NCI-H1048 (cell line): ENCODE data around the gene HINFP.
"Not testable (repeated sequence)": the region's sequence is repeated elsewhere in the genome, so short reads cannot be mapped to it uniquely, and the experiment has no call there.

Source experiments
- DNase-seq: peaks from one replicate; lab custom pipeline; 2025; lab: John Stamatoyannopoulos, UW

HINFP gene

GRCh38 chr11:119100246-119100970 is 21.0 kb upstream of the HINFP start:
- no peak for DNase-seq

- no peak for DNase-seq
Measured at GRCh38 chr11:119100994-119101758, 20.2 kb upstream of the HINFP start.

GRCh38 chr11:119101759-119102423 is 19.5 kb upstream of the HINFP start, which contains the start of gene DPAGT1:
TSS of gene DPAGT1 (minus strand) at chr11:119101853. CDS start at chr11:119101655, 198 bp downstream.
- peak; percentile 75 for DNase-seq

- not testable (repeated sequence) for DNase-seq
Measured at GRCh38 chr11:119103161-119103664, 18.2 kb upstream of the HINFP start.

GRCh38 chr11:119103793-119104192 is 17.6 kb upstream of the HINFP start:
- no peak for DNase-seq

DNA sequence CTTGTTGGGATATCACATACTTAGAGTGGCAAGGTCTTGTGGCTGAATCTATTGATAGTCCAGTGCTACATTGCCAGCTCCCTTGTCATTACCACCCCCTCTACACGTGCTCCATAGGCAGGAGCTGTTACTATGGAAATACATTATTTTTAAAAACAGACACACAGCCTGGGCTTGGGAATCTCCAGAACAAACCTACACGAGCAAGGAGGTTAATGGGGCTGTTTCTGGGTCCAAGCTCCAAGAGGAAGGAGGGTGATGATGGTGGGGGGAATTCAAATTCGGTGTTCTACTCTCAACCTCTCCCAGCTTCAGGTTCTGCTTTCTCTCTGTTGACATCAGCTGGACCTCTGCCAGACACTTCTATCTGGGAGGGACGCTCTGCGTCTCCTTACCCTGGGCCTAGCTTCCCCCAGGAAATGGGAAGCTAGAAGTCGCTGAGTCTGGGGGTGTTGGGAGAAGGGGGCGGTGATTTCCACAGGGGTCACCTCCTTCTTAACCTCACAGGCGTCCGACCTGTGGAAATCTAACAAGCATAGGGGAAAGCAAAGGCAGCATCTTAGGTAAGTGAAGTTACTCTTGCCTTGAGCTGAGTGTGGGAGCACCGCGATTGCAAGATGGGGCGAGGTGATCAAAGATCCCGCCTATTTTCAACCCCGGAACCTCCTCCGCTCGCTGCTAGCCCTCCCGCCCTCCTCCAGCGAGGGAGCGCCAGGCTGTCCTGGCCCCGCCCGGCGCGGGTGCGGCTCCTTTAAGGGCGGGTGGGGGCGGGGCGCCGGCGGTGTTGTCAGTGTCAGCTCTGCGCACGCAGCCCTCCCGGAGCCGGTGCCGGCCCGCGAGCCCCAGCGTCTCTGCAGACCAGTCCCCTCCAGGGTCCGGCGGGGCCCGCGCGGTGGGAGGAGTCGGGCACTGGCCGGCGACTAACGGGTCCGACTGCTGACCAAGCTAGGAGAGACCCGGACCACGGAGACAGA is 14.5 kb upstream of the HINFP start, which contains the start of gene C2CD2L:
C2CD2L (plus strand) TSS at position 781 of the 974 bp plus-strand sequence. CDS start 398 bp downstream, outside the sequence.
- DNase-seq, result peak; percentile 78

DNA sequence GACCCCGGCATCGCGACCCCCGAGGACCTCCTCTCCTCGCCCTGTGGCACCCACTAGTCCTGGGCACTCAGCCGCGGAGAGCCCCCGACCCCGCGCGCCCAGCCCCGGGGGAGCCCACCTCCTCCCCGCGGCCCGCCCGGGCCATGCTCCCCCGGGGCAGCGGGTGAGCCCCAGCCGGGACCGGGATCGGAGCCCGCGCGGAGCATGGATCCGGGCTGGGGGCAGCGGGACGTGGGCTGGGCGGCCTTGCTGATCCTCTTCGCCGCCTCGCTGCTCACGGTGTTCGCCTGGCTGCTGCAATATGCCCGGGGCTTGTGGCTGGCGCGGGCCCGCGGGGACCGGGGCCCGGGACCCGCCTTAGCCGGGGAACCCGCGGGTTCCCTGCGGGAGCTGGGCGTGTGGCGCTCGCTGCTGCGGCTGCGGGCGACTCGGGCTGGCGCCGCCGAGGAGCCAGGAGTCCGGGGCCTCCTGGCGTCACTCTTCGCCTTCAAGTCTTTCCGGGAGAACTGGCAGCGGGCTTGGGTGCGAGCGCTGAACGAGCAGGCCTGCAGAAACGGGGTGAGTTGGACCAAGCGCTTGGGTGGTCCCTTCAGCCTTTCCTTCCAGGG is 13.7 kb upstream of the HINFP start:
- DNase-seq, result no peak

DNA sequence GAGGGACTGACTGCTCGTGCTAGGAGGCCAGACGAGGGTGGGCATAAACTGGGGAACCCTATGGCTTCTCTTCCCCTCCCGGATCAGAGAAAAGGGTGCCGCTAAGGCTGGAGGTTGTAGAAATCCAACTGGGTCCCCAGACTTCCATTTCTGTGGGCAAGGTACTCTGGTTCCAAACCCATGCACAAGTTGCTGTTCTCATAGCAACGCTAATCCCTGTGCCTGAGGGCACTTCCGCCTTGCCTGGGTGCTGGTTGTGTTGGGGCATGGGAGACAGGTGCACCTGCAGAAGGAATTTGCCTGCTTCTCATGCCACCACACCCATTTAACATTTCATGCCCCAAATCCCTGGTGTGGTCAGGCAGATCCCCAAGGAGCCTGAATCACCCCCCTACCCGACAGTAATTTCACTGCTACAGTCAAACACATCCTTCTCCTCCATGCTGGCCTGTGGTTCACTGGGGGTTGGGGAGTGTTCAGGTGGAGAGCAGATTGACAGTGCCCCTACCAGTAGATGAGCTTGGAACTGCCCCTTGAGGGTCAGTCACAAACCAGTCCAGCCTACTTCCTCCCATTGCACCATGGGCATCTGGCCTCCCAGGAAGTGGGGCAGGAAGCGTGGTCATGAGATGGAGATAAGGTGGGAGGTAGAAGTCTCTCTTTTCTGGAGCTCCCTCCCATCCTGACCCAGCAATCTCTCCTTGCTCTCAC is 13.1 kb upstream of the HINFP start:
- peak; percentile 79 for DNase-seq

DNA sequence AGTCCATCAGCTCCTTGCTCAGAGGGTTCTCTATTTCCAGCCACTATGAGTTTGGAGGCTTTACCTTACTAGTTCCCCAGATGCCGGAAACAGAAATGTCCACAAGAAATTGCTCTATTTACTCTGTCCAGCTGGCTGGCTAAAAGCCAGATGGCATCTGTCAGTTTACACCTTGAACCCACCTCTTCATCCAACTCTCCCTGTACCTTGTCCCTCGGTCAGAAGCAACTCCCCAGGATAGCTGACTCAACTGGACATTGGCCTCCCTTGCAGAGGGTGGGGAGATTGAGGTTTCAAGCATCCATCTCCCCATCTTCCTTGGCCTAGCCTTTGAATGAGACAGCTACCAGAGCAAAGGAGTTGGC is 12.5 kb upstream of the HINFP start:
- no peak for DNase-seq

DNA sequence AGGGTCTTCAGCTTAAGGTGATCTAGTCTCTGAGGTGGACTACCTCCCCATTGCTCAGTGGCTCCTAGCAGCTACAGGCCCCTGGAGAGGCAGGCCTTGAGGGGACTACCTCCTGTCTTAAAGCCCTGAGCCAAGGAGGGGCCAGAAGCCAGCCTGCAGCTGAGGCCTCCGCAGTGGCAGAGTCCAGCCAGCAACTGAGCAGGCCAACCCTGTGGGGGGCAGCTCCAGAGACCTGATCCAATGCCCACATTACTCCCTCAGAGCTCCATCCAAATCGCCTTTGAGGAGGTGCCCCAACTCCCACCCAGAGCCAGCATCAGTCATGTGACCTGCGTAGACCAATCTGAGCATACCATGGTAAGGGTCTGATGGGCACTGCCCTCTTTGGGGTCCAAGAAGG is 11.5 kb upstream of the HINFP start:
- DNase-seq, result no peak

- DNase-seq, result no peak
Measured at GRCh38 chr11:119110439-119110838, 10.9 kb upstream of the HINFP start.

GRCh38 chr11:119111361-119111925 is 9.9 kb upstream of the HINFP start:
- no peak for DNase-seq

GRCh38 chr11:119112314-119113020 is 8.9 kb upstream of the HINFP start:
- no peak for DNase-seq

DNA sequence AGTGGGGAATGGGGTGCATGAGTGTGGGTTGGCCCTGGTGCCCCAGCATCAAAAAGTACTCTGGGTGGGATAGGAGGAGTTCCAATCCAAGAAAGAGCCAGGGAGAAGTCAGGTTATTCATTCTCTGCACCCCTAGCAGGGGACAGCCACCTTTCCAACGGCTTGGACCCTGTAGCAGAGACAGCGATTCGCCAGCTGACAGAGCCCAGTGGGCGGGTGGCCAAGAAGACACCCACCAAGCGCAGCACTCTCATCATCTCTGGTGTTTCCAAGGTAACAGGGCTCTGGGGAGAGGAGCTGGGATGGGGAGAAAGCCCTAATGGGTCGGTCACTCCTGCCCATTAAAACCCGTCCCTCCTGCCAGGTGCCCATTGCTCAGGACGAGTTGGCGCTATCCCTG is 7.7 kb upstream of the HINFP start:
- DNase-seq, result no peak

GRCh38 chr11:119114351-119114750 is 7.0 kb upstream of the HINFP start:
- no peak for DNase-seq

DNA sequence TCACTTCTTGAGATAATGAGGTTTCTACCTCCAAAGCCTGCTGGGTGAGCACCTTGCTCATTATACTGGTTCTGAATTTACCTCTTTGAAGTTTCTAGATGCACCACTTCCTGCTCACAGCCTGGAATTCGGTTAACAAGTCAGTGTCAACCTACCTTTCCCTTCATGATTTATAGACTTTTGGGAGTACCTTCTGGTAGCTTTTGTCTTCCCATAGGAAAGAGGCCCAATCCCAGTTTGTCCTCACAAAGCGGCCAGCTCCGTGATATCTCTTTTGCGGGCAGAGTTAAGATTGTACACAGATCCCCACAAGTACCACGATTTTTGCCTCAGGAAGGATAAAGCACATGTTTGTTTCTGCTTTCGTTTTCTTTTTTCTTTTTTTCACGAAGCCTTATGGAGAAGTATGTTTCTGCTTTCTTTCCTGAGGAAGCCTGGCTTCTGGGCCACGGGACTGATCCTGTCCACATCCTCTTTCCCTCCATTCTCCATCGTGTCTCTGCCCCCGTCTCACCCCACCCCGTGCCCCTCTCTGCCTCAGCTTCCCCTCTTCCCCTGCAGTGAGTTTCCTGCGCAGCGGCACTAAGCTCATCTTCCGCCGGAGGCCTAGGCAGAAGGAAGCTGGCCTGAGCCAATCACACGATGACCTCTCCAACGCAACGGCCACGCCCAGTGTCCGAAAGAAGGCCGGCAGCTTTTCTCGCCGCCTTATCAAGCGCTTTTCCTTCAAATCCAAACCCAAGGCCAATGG is 5.7 kb upstream of the HINFP start:
- no peak for DNase-seq

- DNase-seq, result no peak
Measured at GRCh38 chr11:119116235-119116594, 5.2 kb upstream of the HINFP start.

DNA sequence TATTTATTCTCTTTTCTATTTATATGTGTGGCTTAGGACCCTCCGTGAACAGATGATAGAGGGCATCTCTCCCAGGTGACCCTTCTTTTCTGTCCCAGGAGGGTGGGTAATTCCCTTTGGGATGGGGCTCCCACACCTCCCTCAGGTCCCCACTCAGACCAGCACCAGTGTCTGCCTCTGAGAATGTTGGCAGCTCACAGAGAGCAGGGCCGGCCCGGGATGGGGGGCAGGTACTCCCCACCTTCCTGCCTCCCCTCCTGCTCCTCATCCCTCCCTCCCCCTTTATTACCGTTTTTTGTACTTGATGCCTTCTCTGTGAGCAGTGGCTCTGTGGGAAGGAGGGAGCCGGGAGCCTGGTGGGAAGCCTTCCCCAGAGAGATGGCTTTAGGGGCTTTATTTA is 4.8 kb upstream of the HINFP start:
- no peak for DNase-seq
